Neural crest cell (in vitro differentiated cells): Measurements from ENCODE around the gene ADIG. TPM values are rescaled to one million over a fixed set of nuclear protein-coding genes. Genes with fewer than 3 reads are reported as not detected.
"Not testable (repeated sequence)": the region's sequence is repeated elsewhere in the genome, so short reads cannot be mapped to it uniquely, and the experiment has no call there.

ENCODE experiments used
- DNase-seq: peaks from one replicate; pipeline ENCODE4 v3.0.0; 2021; ENCODE audit warnings: low read depth, mixed read lengths, low spot score
- H3K27ac Mint-ChIP-seq: one replicate; pipeline ENCODE4 v1.8.0; 2021; ENCODE audit warnings: mild to moderate bottlenecking, mixed read lengths; ENCODE audit not compliant: unreplicated experiment
- H3K27me3 Mint-ChIP-seq: 2 replicates; pipeline ENCODE4 v1.8.0; 2021; ENCODE audit warnings: low read depth, mild to moderate bottlenecking, mixed read lengths
- H3K36me3 Mint-ChIP-seq: 2 replicates; pipeline ENCODE4 v1.8.0; 2021; ENCODE audit warnings: low read depth, mild to moderate bottlenecking, mixed read lengths
- H3K4me1 Mint-ChIP-seq: 2 replicates; pipeline ENCODE4 v1.8.0; 2021; ENCODE audit warnings: mixed read lengths
- H3K4me3 Mint-ChIP-seq: one replicate; pipeline ENCODE4 v1.8.0; 2021; ENCODE audit warnings: mild to moderate bottlenecking, mixed read lengths
- H3K9me3 Mint-ChIP-seq: 2 replicates; pipeline ENCODE4 v1.8.0; 2021; ENCODE audit warnings: mixed read lengths
- total RNA-seq: library from RNA; stranded (reverse); gene quantifications from 2 replicates; pipeline ENCODE4 v1.2.1, GENCODE V29; 2021
- TF ChIP-seq, protein P1 (sequence below): fragments of 200-600 bp; sonication (generic); conservative IDR thresholded peaks from 2 replicates; pipeline ENCODE4 v1.5.0; 2021; ENCODE audit warnings: antibody characterized with exemption, mild to moderate bottlenecking

The ADIG gene
- total RNA-seq, 1 donor from 2014 or later = not detected

GRCh38 chr20:38589967-38590675, 9.1 kb downstream of the ADIG start:
- Mint-ChIP-seq H3K4me3 (no peak overlapping the region), H3K9me3 (no peaks in the 10 kb centered on the region), H3K36me3 (no peaks in the 10 kb centered on the region), H3K27ac (no peak overlapping the region), H3K4me1 (no peaks in the 10 kb centered on the region), H3K27me3 (no peaks in the 10 kb centered on the region)
- DNase-seq = no peak
- TF ChIP-seq, protein P1, sequence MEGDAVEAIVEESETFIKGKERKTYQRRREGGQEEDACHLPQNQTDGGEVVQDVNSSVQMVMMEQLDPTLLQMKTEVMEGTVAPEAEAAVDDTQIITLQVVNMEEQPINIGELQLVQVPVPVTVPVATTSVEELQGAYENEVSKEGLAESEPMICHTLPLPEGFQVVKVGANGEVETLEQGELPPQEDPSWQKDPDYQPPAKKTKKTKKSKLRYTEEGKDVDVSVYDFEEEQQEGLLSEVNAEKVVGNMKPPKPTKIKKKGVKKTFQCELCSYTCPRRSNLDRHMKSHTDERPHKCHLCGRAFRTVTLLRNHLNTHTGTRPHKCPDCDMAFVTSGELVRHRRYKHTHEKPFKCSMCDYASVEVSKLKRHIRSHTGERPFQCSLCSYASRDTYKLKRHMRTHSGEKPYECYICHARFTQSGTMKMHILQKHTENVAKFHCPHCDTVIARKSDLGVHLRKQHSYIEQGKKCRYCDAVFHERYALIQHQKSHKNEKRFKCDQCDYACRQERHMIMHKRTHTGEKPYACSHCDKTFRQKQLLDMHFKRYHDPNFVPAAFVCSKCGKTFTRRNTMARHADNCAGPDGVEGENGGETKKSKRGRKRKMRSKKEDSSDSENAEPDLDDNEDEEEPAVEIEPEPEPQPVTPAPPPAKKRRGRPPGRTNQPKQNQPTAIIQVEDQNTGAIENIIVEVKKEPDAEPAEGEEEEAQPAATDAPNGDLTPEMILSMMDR = no peak

- Mint-ChIP-seq H3K27ac (no peak overlapping the region), H3K9me3 (no peaks in the 10 kb centered on the region), H3K4me3 (no peak overlapping the region), H3K36me3 (no peaks in the 10 kb centered on the region), H3K4me1 (no peaks in the 10 kb centered on the region), H3K27me3 (no peaks in the 10 kb centered on the region)
- TF ChIP-seq, protein P1 = no peak
- DNase-seq = no peak
Measured at GRCh38 chr20:38590676-38591473, 9.9 kb downstream of the ADIG start.

DNA sequence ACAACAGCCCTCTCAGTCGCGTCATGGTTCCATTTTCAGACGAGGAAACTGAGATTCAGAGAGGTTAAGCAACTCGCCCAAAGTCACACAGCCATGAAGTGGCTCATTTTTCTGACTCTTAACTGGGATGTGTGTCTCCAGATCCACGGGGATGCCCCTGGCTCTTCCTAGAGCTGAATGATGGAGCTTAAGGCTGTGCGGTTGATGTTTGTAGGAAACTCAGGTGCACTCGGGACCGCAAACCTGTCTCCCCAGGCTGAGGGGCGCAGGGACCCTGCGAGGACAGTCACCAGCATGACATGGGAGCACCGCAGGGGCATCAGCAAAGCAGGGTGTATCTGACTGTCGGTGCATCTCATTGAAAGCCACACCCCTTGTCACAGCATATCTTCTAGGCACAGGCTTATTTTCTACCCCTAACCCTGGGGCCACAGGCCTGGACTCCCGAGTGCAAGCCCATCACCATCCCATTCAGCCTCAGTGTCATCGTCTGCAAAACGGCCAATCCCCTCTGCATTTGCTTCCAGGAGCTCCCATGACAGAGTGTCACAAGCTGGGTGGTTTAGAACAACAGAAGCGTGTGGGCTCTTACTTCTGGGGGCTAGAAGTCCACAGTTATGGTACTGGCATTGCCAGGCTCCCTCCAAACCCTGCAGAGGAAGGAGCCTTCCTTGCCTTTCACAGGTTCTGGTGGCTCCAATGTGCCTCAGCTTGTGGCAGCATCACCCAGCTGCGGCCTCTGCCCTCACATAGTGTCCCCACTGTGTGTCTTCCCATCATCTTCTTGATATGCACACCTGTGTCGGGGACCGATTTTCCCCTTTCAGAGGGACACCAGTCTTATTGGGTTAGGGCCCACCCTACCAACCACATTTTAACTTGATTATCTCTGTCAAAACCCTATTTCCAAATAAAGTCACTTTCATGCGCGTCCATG, 10.7 kb downstream of the ADIG start:
- no peak for DNase-seq
- Mint-ChIP-seq H3K36me3 (no peaks in the 10 kb centered on the region), H3K27ac (no peak overlapping the region), H3K27me3 (no peaks in the 10 kb centered on the region), H3K9me3 (no peaks in the 10 kb centered on the region), H3K4me1 (no peaks in the 10 kb centered on the region), H3K4me3 (no peak overlapping the region)
- TF ChIP-seq, protein P1 = no peak

GRCh38 chr20:38592411-38592790, 11.4 kb downstream of the ADIG start:
- H3K4me3 Mint-ChIP-seq, H3K36me3 Mint-ChIP-seq, DNase-seq, H3K4me1 Mint-ChIP-seq, H3K27me3 Mint-ChIP-seq, H3K27ac Mint-ChIP-seq, H3K9me3 Mint-ChIP-seq: not testable (repeated sequence)

GRCh38 chr20:38594281-38594680, 13.3 kb downstream of the ADIG start:
- H3K4me1 Mint-ChIP-seq, H3K9me3 Mint-ChIP-seq, H3K36me3 Mint-ChIP-seq, H3K27ac Mint-ChIP-seq, DNase-seq, H3K4me3 Mint-ChIP-seq: not testable (repeated sequence)
- peaks cover 15% of the 10 kb centered on the region for H3K27me3 Mint-ChIP-seq

DNA sequence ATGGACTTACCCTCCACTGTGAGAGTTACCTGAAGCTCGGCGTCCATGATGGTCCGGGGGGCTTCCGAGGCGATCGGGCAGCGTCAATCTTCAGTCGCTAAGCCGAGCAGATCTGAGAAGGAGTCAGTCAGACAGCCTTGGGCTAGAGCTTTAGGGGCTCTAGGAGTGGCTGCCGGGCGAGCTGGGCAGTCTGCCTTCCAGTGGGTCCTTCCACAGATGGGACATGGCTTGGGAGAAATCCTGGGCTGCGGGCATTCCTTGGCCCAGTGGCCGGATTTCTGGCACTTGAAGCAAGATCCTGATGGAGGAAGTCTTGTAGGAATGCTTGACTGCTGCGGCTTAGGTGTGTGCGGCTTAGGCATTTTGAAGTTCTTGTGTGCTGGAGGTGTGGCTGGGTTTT, 14.9 kb downstream of the ADIG start:
- peaks cover 23% of the 10 kb centered on the region for H3K27me3 Mint-ChIP-seq
- H3K27ac Mint-ChIP-seq, DNase-seq, H3K36me3 Mint-ChIP-seq, H3K9me3 Mint-ChIP-seq, H3K4me3 Mint-ChIP-seq, H3K4me1 Mint-ChIP-seq: not testable (repeated sequence)
